Fibroblast of lung (primary cell): ENCODE measurements around the gene CFAP77. TPM values are rescaled to one million over a fixed set of nuclear protein-coding genes. Genes with fewer than 3 reads are reported as not detected.

ENCODE experiments used
- DNase-seq, 2 donors: peaks; one replicate each; pipeline versions ENCODE4 v3.0.0 to v3.0.0-alpha.2; 2010; ENCODE audit warnings: low read depth in 2 of 2
- H2AFZ ChIP-seq: 2 replicates; pipeline ENCODE4 v1.5.1; 2012; ENCODE audit warnings: low read length, control low read depth, inconsistent platforms
- H3K27ac ChIP-seq: 2 replicates; pipeline ENCODE4 v1.5.1; 2011; ENCODE audit warnings: low read length, control low read depth; ENCODE audit not compliant: insufficient read depth
- H3K27me3 ChIP-seq: 2 replicates; pipeline ENCODE4 v1.5.1; 2011; ENCODE audit warnings: mild to moderate bottlenecking, low read length; ENCODE audit not compliant: control insufficient read depth, insufficient read depth
- H3K36me3 ChIP-seq: 2 replicates; pipeline ENCODE4 v1.5.1; 2011; ENCODE audit warnings: low read length; ENCODE audit not compliant: control insufficient read depth, insufficient read depth
- H3K4me1 ChIP-seq: 2 replicates; pipeline ENCODE4 v1.5.1; 2011; ENCODE audit warnings: low read length; ENCODE audit not compliant: control insufficient read depth, insufficient read depth; ENCODE audit errors: extremely low read depth
- H3K4me2 ChIP-seq: 2 replicates; pipeline ENCODE4 v1.5.1; 2011; ENCODE audit warnings: low read length, control low read depth; ENCODE audit not compliant: insufficient read depth; ENCODE audit errors: extremely low read depth
- H3K4me3 ChIP-seq, 4 experiments: fragments of 200-600 bp in 1 of 4; sonication (generic) in 1 of 4; replicated peaks in 1 of 4; 2 replicates each; pipeline ENCODE4 v1.5.1; 2011 to 2016; ENCODE audit warnings: low read length in 4 of 4, low read depth in 3 of 4, mild to moderate bottlenecking in 3 of 4, control low read depth in 2 of 4, inconsistent platforms in 1 of 4, mixed read lengths in 1 of 4; ENCODE audit not compliant: insufficient read depth in 1 of 4; ENCODE audit errors: control extremely low read depth in 1 of 4
- H3K79me2 ChIP-seq: 2 replicates; pipeline ENCODE4 v1.5.1; 2012; ENCODE audit warnings: mild to moderate bottlenecking, low read length, inconsistent platforms; ENCODE audit not compliant: control insufficient read depth, insufficient read depth
- H3K9ac ChIP-seq: 2 replicates; pipeline ENCODE4 v1.5.1; 2011; ENCODE audit warnings: mild to moderate bottlenecking, low read length, control low read depth; ENCODE audit not compliant: insufficient read depth
- H3K9me3 ChIP-seq: 2 replicates; pipeline ENCODE4 v1.5.1; 2012; ENCODE audit warnings: low read depth, low read length; ENCODE audit not compliant: control insufficient read depth, insufficient read depth
- H4K20me1 ChIP-seq: 2 replicates; pipeline ENCODE4 v1.5.1; 2011; ENCODE audit warnings: low read length; ENCODE audit not compliant: control insufficient read depth, insufficient read depth; ENCODE audit errors: extremely low read depth
- EZH2 ChIP-seq: IDR thresholded peaks from 2 replicates; pipeline ENCODE4 v1.5.1; 2012; ENCODE audit warnings: low read length, control low read depth, mild to moderate bottlenecking; ENCODE audit errors: missing control alignments
- polyA plus RNA-seq, 2 donors: library from polyadenylated mRNA; depleted of rRNA in 1 of 2; stranded (reverse) in 1 of 2; unstranded in 1 of 2; fragments of >200 nt; gene quantifications; 2 replicates each; pipeline ENCODE4 v1.2.1, GENCODE V29; 2011 to 2012; ENCODE audit warnings: missing spikeins in 1 of 2
- total RNA-seq: library from RNA; depleted of rRNA; stranded (reverse); fragments of >200 nt; gene quantifications from 2 replicates; pipeline ENCODE4 v1.2.1, GENCODE V29; 2014
- TF ChIP-seq, protein P1 (sequence below), 2 donors: IDR thresholded peaks in 1 of 2; conservative IDR thresholded peaks in 1 of 2; 1 replicate in 1 of 2; 2 replicates in 1 of 2; pipeline ENCODE4 v1.5.1; 2011 to 2012; ENCODE audit warnings: low read length in 2 of 2, control low read depth in 1 of 2, inconsistent platforms in 1 of 2, low read depth in 1 of 2, mild to moderate bottlenecking in 1 of 2

The CFAP77 gene
- total and polyA plus RNA-seq, 2 donors (not counting 1 experiment from before 2014, with no cell fraction given) = not detected

DNA sequence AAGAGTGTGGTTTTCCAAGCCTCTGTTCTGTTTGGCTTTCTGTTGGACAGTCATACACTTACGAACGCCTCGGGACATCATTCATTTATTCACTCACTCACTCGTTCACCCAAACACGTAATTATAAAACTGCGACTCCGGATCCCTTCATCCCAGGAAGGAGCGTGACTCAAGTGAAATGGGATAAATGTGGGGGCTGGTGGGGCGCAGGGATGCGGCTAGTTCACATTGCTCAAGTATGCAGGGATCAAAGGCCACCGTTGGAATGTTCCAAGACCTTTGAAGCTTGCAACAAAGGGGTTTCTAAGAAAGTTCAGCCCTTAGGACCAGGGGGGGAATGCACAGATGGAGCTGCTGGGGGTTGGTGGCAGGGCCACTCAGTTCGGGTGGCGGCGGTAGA is 64.2 kb downstream of the CFAP77 start:
- H3K27me3 ChIP-seq = peaks cover 3% of the 10 kb centered on the region
- H3K4me1 ChIP-seq = no peaks in the 10 kb centered on the region
- H4K20me1 ChIP-seq = no peaks in the 10 kb centered on the region
- no peak overlapping the region for H3K4me2 ChIP-seq
- TF ChIP-seq EZH2 = no peak
- TF ChIP-seq, protein P1, sequence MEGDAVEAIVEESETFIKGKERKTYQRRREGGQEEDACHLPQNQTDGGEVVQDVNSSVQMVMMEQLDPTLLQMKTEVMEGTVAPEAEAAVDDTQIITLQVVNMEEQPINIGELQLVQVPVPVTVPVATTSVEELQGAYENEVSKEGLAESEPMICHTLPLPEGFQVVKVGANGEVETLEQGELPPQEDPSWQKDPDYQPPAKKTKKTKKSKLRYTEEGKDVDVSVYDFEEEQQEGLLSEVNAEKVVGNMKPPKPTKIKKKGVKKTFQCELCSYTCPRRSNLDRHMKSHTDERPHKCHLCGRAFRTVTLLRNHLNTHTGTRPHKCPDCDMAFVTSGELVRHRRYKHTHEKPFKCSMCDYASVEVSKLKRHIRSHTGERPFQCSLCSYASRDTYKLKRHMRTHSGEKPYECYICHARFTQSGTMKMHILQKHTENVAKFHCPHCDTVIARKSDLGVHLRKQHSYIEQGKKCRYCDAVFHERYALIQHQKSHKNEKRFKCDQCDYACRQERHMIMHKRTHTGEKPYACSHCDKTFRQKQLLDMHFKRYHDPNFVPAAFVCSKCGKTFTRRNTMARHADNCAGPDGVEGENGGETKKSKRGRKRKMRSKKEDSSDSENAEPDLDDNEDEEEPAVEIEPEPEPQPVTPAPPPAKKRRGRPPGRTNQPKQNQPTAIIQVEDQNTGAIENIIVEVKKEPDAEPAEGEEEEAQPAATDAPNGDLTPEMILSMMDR (conservative IDR thresholded peaks at IDR 0.05 in 1 of 2, IDR thresholded peaks at IDR 0.05 in 1 of 2; ENCODE audit: low read depth in 1 of 2, low read length in 2 of 2) = no peak
- H3K4me3 ChIP-seq = no peak overlapping the region
- DNase-seq = no peak
- H3K9ac ChIP-seq = no peak overlapping the region
- H3K79me2 ChIP-seq = no peaks in the 10 kb centered on the region
- no peak overlapping the region for H3K27ac ChIP-seq
- H2AFZ ChIP-seq = no peak overlapping the region
- H3K36me3 ChIP-seq = no peaks in the 10 kb centered on the region
- H3K9me3 ChIP-seq = no peaks in the 10 kb centered on the region

- TF ChIP-seq EZH2 = no peak
- TF ChIP-seq, protein P1 (conservative IDR thresholded peaks at IDR 0.05 in 1 of 2, IDR thresholded peaks at IDR 0.05 in 1 of 2; ENCODE audit: low read depth in 1 of 2, low read length in 2 of 2) = no peak
- Histone ChIP-seq H3K9ac (no peak overlapping the region), H3K9me3 (no peaks in the 10 kb centered on the region), H2AFZ (no peak overlapping the region), H3K27ac (no peak overlapping the region), H3K4me2 (no peak overlapping the region), H3K36me3 (no peaks in the 10 kb centered on the region), H4K20me1 (no peaks in the 10 kb centered on the region), H3K4me1 (no peaks in the 10 kb centered on the region), H3K27me3 (peaks cover 3% of the 10 kb centered on the region), H3K4me3 (no peak overlapping the region), H3K79me2 (no peaks in the 10 kb centered on the region)
- DNase-seq = no peak
Observed at GRCh38 chr9:132478353-132479050, 68.5 kb downstream of the CFAP77 start.

DNA sequence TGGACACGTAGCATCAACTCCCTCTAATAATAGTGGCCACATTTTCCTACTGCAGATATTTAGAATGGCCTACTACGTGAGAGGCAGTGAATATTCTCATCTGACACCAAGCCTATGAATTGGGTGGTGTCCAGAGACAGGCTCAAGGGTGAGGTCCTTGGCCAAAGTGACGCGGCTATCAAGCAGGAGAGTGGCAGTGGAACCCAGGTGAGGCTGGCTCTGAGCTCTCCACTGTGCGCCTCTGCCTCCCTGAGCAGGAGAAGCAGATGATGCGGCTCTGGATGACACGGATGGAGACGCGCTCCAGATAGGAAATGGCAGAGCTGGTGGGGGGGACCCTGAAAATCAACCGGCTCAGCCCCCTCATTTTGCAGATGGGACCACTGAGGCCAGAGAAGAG is 69.7 kb downstream of the CFAP77 start:
- TF ChIP-seq EZH2 = no peak
- TF ChIP-seq, protein P1 (conservative IDR thresholded peaks at IDR 0.05 in 1 of 2, IDR thresholded peaks at IDR 0.05 in 1 of 2; ENCODE audit: low read depth in 1 of 2, low read length in 2 of 2) = no peak
- H3K27me3 ChIP-seq = peaks cover 3% of the 10 kb centered on the region
- no peaks in the 10 kb centered on the region for H3K79me2 ChIP-seq
- H4K20me1 ChIP-seq = no peaks in the 10 kb centered on the region
- H3K36me3 ChIP-seq = no peaks in the 10 kb centered on the region
- no peaks in the 10 kb centered on the region for H3K4me1 ChIP-seq
- no peak overlapping the region for H3K9ac ChIP-seq
- no peak for DNase-seq
- H3K27ac ChIP-seq = no peak overlapping the region
- no peaks in the 10 kb centered on the region for H3K9me3 ChIP-seq
- no peak overlapping the region for H2AFZ ChIP-seq
- no peak overlapping the region for H3K4me3 ChIP-seq
- H3K4me2 ChIP-seq = no peak overlapping the region
